ENCODE measurements around the gene CSNK2B.

DNA sequence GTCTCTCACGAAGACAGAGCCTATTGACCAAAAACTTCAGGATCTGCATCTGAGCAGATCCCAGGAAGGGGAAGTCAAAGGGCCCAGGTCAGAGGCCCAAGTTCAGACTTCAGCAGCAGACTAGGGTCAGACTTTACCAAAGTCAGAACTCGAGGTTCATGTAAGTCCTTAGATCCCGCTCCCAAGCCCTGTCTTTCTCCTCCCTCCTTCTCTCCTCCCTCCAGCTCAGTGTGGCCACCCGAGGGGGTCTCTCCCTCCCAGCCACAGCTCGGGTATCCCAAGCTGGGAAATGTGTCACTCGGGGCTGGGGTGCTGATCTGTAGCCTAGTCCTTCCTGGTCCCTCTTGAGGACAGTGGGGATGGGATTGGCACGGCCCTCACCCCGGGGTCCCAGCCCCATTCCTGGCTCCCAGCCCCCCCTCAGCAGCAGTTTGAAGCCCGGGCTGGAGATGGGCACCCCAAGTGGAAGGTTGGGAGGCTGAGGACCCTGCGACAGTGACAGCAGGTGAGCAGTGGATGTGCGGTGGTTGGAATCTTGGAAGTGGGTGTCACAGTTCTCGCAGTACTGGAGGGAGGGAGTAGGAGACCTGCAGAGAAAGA, 3.7 kb upstream of the CSNK2B start:
- TF ChIP-seq EZH2 (IDR thresholded peaks at IDR 0.05; ENCODE audit: borderline replicate concordance, low read length), result no peak
- TF ChIP-seq, protein P1, sequence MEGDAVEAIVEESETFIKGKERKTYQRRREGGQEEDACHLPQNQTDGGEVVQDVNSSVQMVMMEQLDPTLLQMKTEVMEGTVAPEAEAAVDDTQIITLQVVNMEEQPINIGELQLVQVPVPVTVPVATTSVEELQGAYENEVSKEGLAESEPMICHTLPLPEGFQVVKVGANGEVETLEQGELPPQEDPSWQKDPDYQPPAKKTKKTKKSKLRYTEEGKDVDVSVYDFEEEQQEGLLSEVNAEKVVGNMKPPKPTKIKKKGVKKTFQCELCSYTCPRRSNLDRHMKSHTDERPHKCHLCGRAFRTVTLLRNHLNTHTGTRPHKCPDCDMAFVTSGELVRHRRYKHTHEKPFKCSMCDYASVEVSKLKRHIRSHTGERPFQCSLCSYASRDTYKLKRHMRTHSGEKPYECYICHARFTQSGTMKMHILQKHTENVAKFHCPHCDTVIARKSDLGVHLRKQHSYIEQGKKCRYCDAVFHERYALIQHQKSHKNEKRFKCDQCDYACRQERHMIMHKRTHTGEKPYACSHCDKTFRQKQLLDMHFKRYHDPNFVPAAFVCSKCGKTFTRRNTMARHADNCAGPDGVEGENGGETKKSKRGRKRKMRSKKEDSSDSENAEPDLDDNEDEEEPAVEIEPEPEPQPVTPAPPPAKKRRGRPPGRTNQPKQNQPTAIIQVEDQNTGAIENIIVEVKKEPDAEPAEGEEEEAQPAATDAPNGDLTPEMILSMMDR (conservative IDR thresholded peaks at IDR 0.05 in 1 of 2, IDR thresholded peaks at IDR 0.05 in 1 of 2; ENCODE audit: extremely low read depth in 1 of 2, insufficient read depth in 1 of 2, low read depth in 1 of 2, low read length in 2 of 2), result no peak
